Neural cell (in vitro differentiated cells): ENCODE results near the gene EID2. TPM values are rescaled to one million over a fixed set of nuclear protein-coding genes. Genes with fewer than 3 reads are reported as not detected.

Source experiments
- H2AFZ ChIP-seq: fragments of 200-600, 300-800 bp; sonication (generic), shearing (Covaris generic); 2 replicates; pipeline ENCODE4 v1.6.0; 2014; ENCODE audit warnings: low read depth, mild to moderate bottlenecking, antibody characterized with exemption, low read length, moderate library complexity
- H3F3A ChIP-seq: fragments of 200-600 bp; shearing (Covaris generic); 2 replicates; pipeline ENCODE4 v1.6.1; 2016; ENCODE audit warnings: mild to moderate bottlenecking, moderate library complexity, mixed read lengths, antibody characterized with exemption, low read length; ENCODE audit not compliant: insufficient read depth, poor library complexity, severe bottlenecking
- H3K27ac ChIP-seq: fragments of 200-600, 300-800 bp; sonication (generic), shearing (Covaris generic); 2 replicates; pipeline ENCODE4 v1.5.1; 2014; ENCODE audit warnings: mild to moderate bottlenecking, low read length, moderate library complexity
- H3K27me3 ChIP-seq: fragments of 300-800, 200-600 bp; sonication (generic), shearing (Covaris generic); 2 replicates; pipeline ENCODE4 v1.6.0; 2014; ENCODE audit warnings: mild to moderate bottlenecking, low read depth, low read length, moderate library complexity; ENCODE audit not compliant: insufficient read depth
- H3K36me3 ChIP-seq: fragments of 300-800, 200-600 bp; sonication (generic), shearing (Covaris generic); 2 replicates; pipeline ENCODE4 v1.5.1; 2014; ENCODE audit warnings: mild to moderate bottlenecking, antibody characterized with exemption, low read length, moderate library complexity; ENCODE audit not compliant: insufficient read depth
- H3K4me2 ChIP-seq: fragments of 300-800, 200-600 bp; sonication (generic), shearing (Covaris generic); 2 replicates; pipeline ENCODE4 v1.6.0; 2014; ENCODE audit warnings: mild to moderate bottlenecking, low read length
- H3K4me3 ChIP-seq: fragments of 300-800, 200-600 bp; sonication (generic), shearing (Covaris generic); 2 replicates; pipeline ENCODE4 v1.5.1; 2014; ENCODE audit warnings: mild to moderate bottlenecking, low read length, moderate library complexity
- H3K79me2 ChIP-seq: fragments of 200-600 bp; shearing (Covaris generic); replicated peaks from 2 replicates; pipeline ENCODE4 v1.6.0; 2014; ENCODE audit warnings: mild to moderate bottlenecking, low read length, moderate library complexity; ENCODE audit not compliant: insufficient read depth
- H3K9ac ChIP-seq: fragments of 300-800, 200-600 bp; sonication (generic), shearing (Covaris generic); 2 replicates; pipeline ENCODE4 v1.6.1; 2016; ENCODE audit warnings: mild to moderate bottlenecking, low read length, mixed read lengths
- H3K9me2 ChIP-seq: fragments of 200-600 bp; shearing (Covaris generic); 2 replicates; pipeline ENCODE4 v1.6.1; 2016; ENCODE audit warnings: mild to moderate bottlenecking, low read length, mixed read lengths; ENCODE audit not compliant: insufficient read depth
- H3K9me3 ChIP-seq: fragments of 200-600, 300-800 bp; sonication (generic), shearing (Covaris generic); 2 replicates; pipeline ENCODE4 v1.6.1; 2016; ENCODE audit warnings: mild to moderate bottlenecking, mixed run types, low read length, moderate library complexity, mixed read lengths
- H4K20me1 ChIP-seq: fragments of 200-600 bp; shearing (Covaris generic); 2 replicates; pipeline ENCODE4 v1.6.1; 2016; ENCODE audit warnings: mild to moderate bottlenecking, mixed run types; ENCODE audit not compliant: insufficient read depth
- EP300 ChIP-seq: fragments of 450-650 bp; conservative IDR thresholded peaks from 2 replicates; pipeline ENCODE4 v1.6.1; 2014; ENCODE audit warnings: antibody characterized with exemption, mild to moderate bottlenecking, moderate library complexity; ENCODE audit not compliant: poor library complexity, severe bottlenecking
- EZH2 ChIP-seq: fragments of 200-600, 300-800 bp; shearing (Covaris generic), sonication (generic); IDR thresholded peaks from 2 replicates; pipeline ENCODE4 v1.6.1; 2014; ENCODE audit warnings: antibody characterized with exemption, low read length, borderline replicate concordance, mild to moderate bottlenecking; ENCODE audit not compliant: insufficient read depth, poor library complexity, severe bottlenecking
- MXI1 ChIP-seq: fragments of 450-650 bp; conservative IDR thresholded peaks from 2 replicates; pipeline ENCODE4 v1.6.1; 2014; ENCODE audit warnings: antibody characterized with exemption, mild to moderate bottlenecking; ENCODE audit not compliant: poor library complexity, severe bottlenecking
- POLR2AphosphoS5 ChIP-seq: IDR thresholded peaks from 2 replicates; pipeline ENCODE4 v1.6.1; 2012
- RAD21 ChIP-seq: fragments of 450-650 bp; conservative IDR thresholded peaks from 2 replicates; pipeline ENCODE4 v1.6.1; 2014; ENCODE audit warnings: antibody characterized with exemption, mild to moderate bottlenecking, moderate library complexity
- SMC3 ChIP-seq: fragments of 450-650 bp; conservative IDR thresholded peaks from 2 replicates; pipeline ENCODE4 v1.6.1; 2014; ENCODE audit warnings: antibody characterized with exemption, mild to moderate bottlenecking, moderate library complexity; ENCODE audit not compliant: poor library complexity
- TAF1 ChIP-seq: IDR thresholded peaks from 2 replicates; pipeline ENCODE4 v1.6.1; 2012; ENCODE audit warnings: low read depth
- polyA plus RNA-seq: library from polyadenylated mRNA; depleted of rRNA; stranded (reverse); fragments of >200 nt; gene quantifications from 2 replicates; pipeline ENCODE4 v1.2.3, GENCODE V29; 2014
- TF ChIP-seq, protein P1 (sequence below): fragments of 450-650 bp; IDR thresholded peaks from 2 replicates; pipeline ENCODE4 v1.5.1; 2014; ENCODE audit warnings: antibody characterized with exemption, mild to moderate bottlenecking, moderate library complexity; ENCODE audit not compliant: poor library complexity, severe bottlenecking
- TF ChIP-seq, protein P2 (sequence below): IDR thresholded peaks from 2 replicates; pipeline ENCODE4 v1.6.1; 2012; ENCODE audit warnings: borderline replicate concordance

EID2 gene
- polyA plus RNA-seq, 1 donor from 2014 or later: 47.4 TPM

- no peaks in the 10 kb centered on the region for H3K9me2 ChIP-seq
- no peak overlapping the region for H3K4me2 ChIP-seq
- no peaks in the 10 kb centered on the region for H3F3A ChIP-seq
- H3K27me3 ChIP-seq: peaks cover 8% of the 10 kb centered on the region
- H3K9ac ChIP-seq: no peak overlapping the region
- H3K9me3 ChIP-seq: no peaks in the 10 kb centered on the region
- no peaks in the 10 kb centered on the region for H3K36me3 ChIP-seq
- no peak overlapping the region for H3K27ac ChIP-seq
- no peaks in the 10 kb centered on the region for H3K79me2 ChIP-seq
- no peaks in the 10 kb centered on the region for H4K20me1 ChIP-seq
- H3K4me3 ChIP-seq: peak overlapping the region; percentile 84
- H2AFZ ChIP-seq: no peak overlapping the region
- no peak for TF ChIP-seq EP300
- TF ChIP-seq, protein P1, sequence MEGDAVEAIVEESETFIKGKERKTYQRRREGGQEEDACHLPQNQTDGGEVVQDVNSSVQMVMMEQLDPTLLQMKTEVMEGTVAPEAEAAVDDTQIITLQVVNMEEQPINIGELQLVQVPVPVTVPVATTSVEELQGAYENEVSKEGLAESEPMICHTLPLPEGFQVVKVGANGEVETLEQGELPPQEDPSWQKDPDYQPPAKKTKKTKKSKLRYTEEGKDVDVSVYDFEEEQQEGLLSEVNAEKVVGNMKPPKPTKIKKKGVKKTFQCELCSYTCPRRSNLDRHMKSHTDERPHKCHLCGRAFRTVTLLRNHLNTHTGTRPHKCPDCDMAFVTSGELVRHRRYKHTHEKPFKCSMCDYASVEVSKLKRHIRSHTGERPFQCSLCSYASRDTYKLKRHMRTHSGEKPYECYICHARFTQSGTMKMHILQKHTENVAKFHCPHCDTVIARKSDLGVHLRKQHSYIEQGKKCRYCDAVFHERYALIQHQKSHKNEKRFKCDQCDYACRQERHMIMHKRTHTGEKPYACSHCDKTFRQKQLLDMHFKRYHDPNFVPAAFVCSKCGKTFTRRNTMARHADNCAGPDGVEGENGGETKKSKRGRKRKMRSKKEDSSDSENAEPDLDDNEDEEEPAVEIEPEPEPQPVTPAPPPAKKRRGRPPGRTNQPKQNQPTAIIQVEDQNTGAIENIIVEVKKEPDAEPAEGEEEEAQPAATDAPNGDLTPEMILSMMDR: no peak
- no peak for TF ChIP-seq RAD21
- no peak for TF ChIP-seq EZH2
- TF ChIP-seq POLR2AphosphoS5: no peak
- no peak for TF ChIP-seq MXI1
- TF ChIP-seq, protein P2, sequence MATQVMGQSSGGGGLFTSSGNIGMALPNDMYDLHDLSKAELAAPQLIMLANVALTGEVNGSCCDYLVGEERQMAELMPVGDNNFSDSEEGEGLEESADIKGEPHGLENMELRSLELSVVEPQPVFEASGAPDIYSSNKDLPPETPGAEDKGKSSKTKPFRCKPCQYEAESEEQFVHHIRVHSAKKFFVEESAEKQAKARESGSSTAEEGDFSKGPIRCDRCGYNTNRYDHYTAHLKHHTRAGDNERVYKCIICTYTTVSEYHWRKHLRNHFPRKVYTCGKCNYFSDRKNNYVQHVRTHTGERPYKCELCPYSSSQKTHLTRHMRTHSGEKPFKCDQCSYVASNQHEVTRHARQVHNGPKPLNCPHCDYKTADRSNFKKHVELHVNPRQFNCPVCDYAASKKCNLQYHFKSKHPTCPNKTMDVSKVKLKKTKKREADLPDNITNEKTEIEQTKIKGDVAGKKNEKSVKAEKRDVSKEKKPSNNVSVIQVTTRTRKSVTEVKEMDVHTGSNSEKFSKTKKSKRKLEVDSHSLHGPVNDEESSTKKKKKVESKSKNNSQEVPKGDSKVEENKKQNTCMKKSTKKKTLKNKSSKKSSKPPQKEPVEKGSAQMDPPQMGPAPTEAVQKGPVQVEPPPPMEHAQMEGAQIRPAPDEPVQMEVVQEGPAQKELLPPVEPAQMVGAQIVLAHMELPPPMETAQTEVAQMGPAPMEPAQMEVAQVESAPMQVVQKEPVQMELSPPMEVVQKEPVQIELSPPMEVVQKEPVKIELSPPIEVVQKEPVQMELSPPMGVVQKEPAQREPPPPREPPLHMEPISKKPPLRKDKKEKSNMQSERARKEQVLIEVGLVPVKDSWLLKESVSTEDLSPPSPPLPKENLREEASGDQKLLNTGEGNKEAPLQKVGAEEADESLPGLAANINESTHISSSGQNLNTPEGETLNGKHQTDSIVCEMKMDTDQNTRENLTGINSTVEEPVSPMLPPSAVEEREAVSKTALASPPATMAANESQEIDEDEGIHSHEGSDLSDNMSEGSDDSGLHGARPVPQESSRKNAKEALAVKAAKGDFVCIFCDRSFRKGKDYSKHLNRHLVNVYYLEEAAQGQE: no peak
- no peak for TF ChIP-seq TAF1
- no peak for TF ChIP-seq SMC3
These were observed 31.3 kb downstream of the EID2 start for GRCh38 chr19:39508629-39509028.

- H3K4me2 ChIP-seq: peak overlapping the region; percentile 62
- TF ChIP-seq TAF1 (no peak), MXI1 (no peak), EP300 (no peak), EZH2 (no peak), RAD21 (no peak), SMC3 (no peak), POLR2AphosphoS5 (no peak)
- TF ChIP-seq, protein P1: no peak
- TF ChIP-seq, protein P2: no peak
- H3K9me2 ChIP-seq: no peaks in the 10 kb centered on the region
- H3K9ac ChIP-seq: peak overlapping the region; percentile 65
- H3K36me3 ChIP-seq: no peaks in the 10 kb centered on the region
- H3K27ac ChIP-seq: no peak overlapping the region
- peaks cover under 1% of the 10 kb centered on the region for H3K27me3 ChIP-seq
- H2AFZ ChIP-seq: peak overlapping the region; percentile 29
- H3K79me2 ChIP-seq: no peaks in the 10 kb centered on the region
- peak overlapping the region; percentile 84 for H3K4me3 ChIP-seq
- H4K20me1 ChIP-seq: no peaks in the 10 kb centered on the region
- H3F3A ChIP-seq: no peaks in the 10 kb centered on the region
- no peaks in the 10 kb centered on the region for H3K9me3 ChIP-seq
These were observed 32.1 kb downstream of the EID2 start for GRCh38 chr19:39507715-39508364.
